ENCODE measurements around the gene PARD3B. TPM values are rescaled to one million over a fixed set of nuclear protein-coding genes. Genes with fewer than 3 reads are reported as not detected.

Gene PARD3B
- total RNA-seq, 1 experiment from 2014 or later: 6.4 TPM

GRCh38 chr2:204632410-204632809, 87.1 kb downstream of the PARD3B start:
- Histone ChIP-seq H3K4me2 (ENCODE audit: insufficient read depth, insufficient read length, low read length) (no peak overlapping the region), H4K5ac (ENCODE audit: insufficient read length, low read depth, low read length) (no peak overlapping the region), H2BK15ac (ENCODE audit: low read depth, low read length) (no peak overlapping the region), H2AK5ac (ENCODE audit: insufficient read length, low read length) (no peak overlapping the region), H2BK120ac (ENCODE audit: low read depth, low read length, poor library complexity, severe bottlenecking) (no peak overlapping the region), H3K56ac (ENCODE audit: insufficient read length, low read depth, low read length) (no peak overlapping the region), H2BK20ac (ENCODE audit: low read depth, low read length, poor library complexity, severe bottlenecking) (no peak overlapping the region), H3K9ac (ENCODE audit: extremely low read depth, insufficient read length, low read length) (no peak overlapping the region), H3K27ac (ENCODE audit: insufficient read length, low read depth, low read length) (no peak overlapping the region), H2AFZ (ENCODE audit: low read length) (no peak overlapping the region), H3K9me3 (ENCODE audit: control insufficient read depth, low read depth, low read length) (no peaks in the 10 kb centered on the region), H3K4me1 (ENCODE audit: insufficient read depth, low read length) (no peaks in the 10 kb centered on the region), H3K79me2 (ENCODE audit: insufficient read depth, low read length) (no peaks in the 10 kb centered on the region), H3K4ac (ENCODE audit: low read depth, low read length) (no peak overlapping the region), H3K18ac (ENCODE audit: insufficient read length, low read depth, low read length) (no peak overlapping the region), H3K27me3 (ENCODE audit: insufficient read depth, low read length) (no peaks in the 10 kb centered on the region), H2BK5ac (ENCODE audit: insufficient read length, low read length) (no peak overlapping the region), H4K8ac (replicated peaks; ENCODE audit: insufficient read length, low read depth, low read length) (no peak overlapping the region), H3K23ac (ENCODE audit: insufficient read length, low read depth, low read length) (no peak overlapping the region), H2BK12ac (ENCODE audit: insufficient read length, low read depth, low read length) (no peak overlapping the region), H4K91ac (ENCODE audit: insufficient read length, low read depth, low read length) (no peak overlapping the region), H4K20me1 (ENCODE audit: control insufficient read depth, insufficient read depth, insufficient read length) (no peaks in the 10 kb centered on the region), H3K14ac (ENCODE audit: insufficient read depth, low read length) (no peak overlapping the region), H3K23me2 (ENCODE audit: insufficient read length, low read depth, low read length, poor library complexity, severe bottlenecking) (no peaks in the 10 kb centered on the region), H3K79me1 (ENCODE audit: insufficient read depth, low read depth, low read length, poor library complexity, severe bottlenecking) (no peaks in the 10 kb centered on the region), H3T11ph (ENCODE audit: low read length) (no peak overlapping the region)
- no peak for TF ChIP-seq CTCF (conservative IDR thresholded peaks at IDR 0.05)
- H3K36me3 Mint-ChIP-seq (ENCODE audit: insufficient read depth in 1 of 3, low read depth in 3 of 3): no peaks in the 10 kb centered on the region
- no peaks in the 10 kb centered on the region for H3K4me1 Mint-ChIP-seq
- H3K27me3 Mint-ChIP-seq (ENCODE audit: low read depth): no peaks in the 10 kb centered on the region
- no peak overlapping the region for H3K4me3 Mint-ChIP-seq
- no peak for DNase-seq
- no peaks in the 10 kb centered on the region for H3K9me3 Mint-ChIP-seq
- H3K27ac Mint-ChIP-seq: peak overlapping the region in 1 of 3 experiments; percentile 74; a peak in 3 of 7 replicates
- WGBS (ENCODE audit: extremely low coverage, insufficient read length, low lambda C conversion rate): no CpG with 5 or more reads among the region's 3 CpGs

Measured in H9 (cell line).